Activated naive CD8-positive, alpha-beta T cell (primary cell): Measurements from ENCODE around the gene ATP5F1B.

Experiments used
- H3K27ac Mint-ChIP-seq: one replicate; pipeline ENCODE4 v1.8.0; 2021; ENCODE audit warnings: mixed read lengths
- H3K27me3 Mint-ChIP-seq: one replicate; pipeline ENCODE4 v1.8.0; 2021; ENCODE audit warnings: mixed read lengths
- H3K36me3 Mint-ChIP-seq: one replicate; pipeline ENCODE4 v1.8.0; 2021; ENCODE audit warnings: mixed read lengths
- H3K4me1 Mint-ChIP-seq: one replicate; pipeline ENCODE4 v1.8.0; 2021; ENCODE audit warnings: low read depth, mixed read lengths
- H3K4me3 Mint-ChIP-seq: one replicate; pipeline ENCODE4 v1.8.0; 2021; ENCODE audit warnings: mild to moderate bottlenecking, mixed read lengths
- H3K9me3 Mint-ChIP-seq: one replicate; pipeline ENCODE4 v1.8.0; 2021; ENCODE audit warnings: low read depth, mixed read lengths

ATP5F1B gene

DNA sequence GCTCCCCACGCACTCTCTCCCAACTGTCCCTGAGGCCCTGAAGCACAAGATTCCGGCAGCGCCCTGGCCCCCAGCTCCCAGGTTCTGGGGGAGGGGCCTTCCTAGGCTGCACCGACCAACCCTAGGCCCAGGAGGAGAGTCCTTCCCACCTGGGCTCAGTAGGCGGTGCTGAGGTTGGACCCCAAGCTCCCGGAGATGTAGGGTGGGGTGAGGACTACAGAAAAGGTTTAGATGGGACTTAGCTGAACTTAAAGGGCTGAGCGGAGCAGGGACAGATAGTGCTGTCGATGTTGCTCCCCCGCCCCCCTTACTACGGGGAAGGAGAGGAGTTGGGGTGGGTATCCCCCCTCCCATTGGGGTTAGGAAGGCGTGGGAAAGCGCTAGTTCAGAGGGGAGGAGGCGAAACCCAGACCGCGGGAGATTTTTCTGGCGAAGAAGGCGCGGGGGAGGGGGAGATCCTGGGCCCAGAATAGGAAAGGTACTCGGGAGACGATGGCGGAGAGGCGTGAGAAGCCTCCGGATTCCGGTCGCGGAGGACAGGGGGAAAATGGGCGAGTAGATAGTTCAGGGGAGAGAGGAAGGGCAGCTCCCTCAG lies 11.4 kb downstream of the ATP5F1B start:
- Mint-ChIP-seq H3K4me1 (peaks cover 76% of the 10 kb centered on the region), H3K36me3 (peaks cover 6% of the 10 kb centered on the region), H3K27ac (peak overlapping the region; percentile 83), H3K9me3 (no peaks in the 10 kb centered on the region), H3K4me3 (peak overlapping the region; percentile 95), H3K27me3 (no peaks in the 10 kb centered on the region)

DNA sequence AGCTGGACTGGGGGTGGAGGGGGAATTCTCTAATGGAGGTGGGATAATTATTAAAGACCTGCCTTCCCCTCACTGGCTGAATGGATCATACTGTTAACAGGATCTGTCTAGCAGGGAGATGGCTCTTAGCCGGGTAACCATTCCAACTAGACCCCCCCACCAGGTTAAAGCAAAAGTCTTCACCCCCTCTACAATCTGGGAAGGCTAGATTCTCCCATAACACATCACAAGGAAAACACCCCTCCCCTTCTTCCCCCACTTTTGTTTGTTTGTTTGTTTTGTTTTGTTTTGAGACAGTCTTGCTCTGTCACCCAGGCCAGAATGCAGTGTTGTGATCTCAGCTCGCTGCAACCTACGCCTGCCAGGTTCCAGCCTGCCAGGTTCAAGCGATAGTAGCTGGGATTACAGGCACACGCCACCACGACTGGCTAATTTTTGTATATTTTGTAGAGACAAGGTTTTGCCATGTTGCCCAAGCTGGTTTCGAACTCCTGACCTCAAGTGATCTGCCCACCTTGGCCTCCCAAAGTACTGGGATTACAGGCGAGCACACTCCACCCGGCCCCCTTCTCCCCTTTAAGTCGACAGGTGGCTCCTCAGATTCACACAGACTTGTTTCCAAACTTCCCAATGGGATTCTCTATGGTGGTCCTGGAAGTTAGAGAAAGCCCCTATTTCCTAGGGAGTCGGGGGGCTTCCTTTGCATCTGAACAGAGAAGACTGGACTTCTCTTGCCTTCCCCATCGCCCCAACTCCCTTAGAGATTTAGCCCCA lies 12.1 kb downstream of the ATP5F1B start:
- Mint-ChIP-seq H3K27ac (peak overlapping the region; percentile 83), H3K36me3 (peaks cover 3% of the 10 kb centered on the region), H3K4me1 (peaks cover 77% of the 10 kb centered on the region), H3K27me3 (no peaks in the 10 kb centered on the region), H3K4me3 (peak overlapping the region; percentile 95), H3K9me3 (no peaks in the 10 kb centered on the region)

DNA sequence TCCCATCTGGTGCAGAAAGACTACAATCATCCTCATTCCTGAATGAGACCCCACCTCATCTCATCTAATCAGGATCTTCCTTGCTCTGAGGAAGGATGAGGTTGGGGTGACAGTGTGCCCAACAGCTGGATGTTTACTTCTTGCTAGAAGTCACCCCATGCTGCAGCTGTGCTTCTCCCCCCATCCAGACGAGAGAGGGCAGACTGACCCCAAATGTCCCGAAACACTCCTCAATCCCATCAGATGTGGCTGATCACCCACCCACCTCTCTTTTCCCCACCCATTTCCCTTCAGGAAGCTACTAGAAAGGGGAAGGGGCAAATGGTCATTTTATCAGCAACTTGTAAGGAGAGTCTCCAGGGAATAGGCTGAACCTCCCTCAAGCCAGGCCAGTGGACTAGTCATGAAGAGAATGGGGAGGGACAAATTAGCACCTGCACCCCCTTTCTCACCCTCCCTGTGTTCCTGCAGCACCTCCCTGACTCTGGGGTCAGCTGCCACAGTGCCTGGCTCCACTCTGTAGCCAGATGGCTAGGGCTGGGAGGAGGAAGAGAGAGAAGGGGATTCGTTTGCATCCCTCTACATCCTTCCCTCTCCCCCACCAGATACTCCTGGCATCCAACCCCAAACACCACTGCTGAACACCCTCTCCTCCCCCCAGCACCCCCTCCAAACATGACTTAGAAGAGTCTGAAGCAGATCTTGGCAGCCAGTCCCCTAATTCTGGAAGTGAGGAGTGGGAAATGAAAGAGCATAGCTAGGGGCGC lies 12.9 kb downstream of the ATP5F1B start:
- H3K4me3 Mint-ChIP-seq, result peak overlapping the region; percentile 95
- peak overlapping the region; percentile 58 for H3K27ac Mint-ChIP-seq
- H3K9me3 Mint-ChIP-seq, result no peaks in the 10 kb centered on the region
- H3K36me3 Mint-ChIP-seq, result peaks cover 3% of the 10 kb centered on the region
- peaks cover 81% of the 10 kb centered on the region for H3K4me1 Mint-ChIP-seq
- no peaks in the 10 kb centered on the region for H3K27me3 Mint-ChIP-seq

DNA sequence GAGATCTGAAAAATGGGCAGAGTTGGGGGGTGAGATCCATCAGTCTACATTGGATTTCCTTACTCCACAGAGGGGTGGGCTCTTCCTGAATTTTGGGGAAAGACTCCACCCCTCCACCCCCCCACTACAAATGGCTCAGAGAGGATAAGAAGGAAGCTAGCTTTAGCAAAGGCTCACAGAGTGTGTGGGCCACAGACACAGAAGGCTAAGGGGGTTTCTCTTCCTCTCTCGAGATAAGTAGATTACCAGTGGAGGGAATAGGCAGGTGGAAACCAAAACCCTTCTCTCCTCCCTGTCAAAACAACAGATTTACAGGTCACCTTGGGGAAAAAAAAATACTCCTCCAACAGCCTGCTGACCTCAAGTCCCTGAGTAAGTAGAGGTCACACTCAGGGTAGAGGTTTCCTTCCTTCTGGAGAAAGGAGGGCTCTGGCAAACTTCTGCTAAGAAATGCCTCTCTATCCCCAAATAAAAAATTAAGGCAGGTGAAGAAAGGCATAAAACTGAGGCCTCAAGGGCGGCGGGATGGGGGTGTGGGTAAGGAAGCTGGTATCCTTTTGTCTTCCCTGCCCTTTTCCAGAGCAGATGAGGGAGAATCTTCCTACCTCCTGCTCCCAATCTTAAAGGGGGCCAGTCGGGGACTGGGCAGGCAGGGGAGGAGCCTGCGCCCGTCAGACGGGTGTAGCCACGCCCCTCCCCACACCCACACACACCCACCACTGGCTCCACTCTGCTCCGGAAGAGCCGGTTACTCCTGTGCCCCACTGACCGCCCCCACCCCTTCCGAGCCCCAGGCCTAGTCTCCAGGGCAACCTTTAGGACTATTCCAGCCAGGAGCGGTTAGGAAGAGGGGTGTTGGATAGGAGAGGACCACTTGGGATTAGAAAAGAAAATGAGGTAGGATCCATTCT lies 13.7 kb downstream of the ATP5F1B start:
- H3K27ac Mint-ChIP-seq, result peak overlapping the region; percentile 73
- H3K36me3 Mint-ChIP-seq, result no peaks in the 10 kb centered on the region
- H3K4me1 Mint-ChIP-seq, result peaks cover 78% of the 10 kb centered on the region

DNA sequence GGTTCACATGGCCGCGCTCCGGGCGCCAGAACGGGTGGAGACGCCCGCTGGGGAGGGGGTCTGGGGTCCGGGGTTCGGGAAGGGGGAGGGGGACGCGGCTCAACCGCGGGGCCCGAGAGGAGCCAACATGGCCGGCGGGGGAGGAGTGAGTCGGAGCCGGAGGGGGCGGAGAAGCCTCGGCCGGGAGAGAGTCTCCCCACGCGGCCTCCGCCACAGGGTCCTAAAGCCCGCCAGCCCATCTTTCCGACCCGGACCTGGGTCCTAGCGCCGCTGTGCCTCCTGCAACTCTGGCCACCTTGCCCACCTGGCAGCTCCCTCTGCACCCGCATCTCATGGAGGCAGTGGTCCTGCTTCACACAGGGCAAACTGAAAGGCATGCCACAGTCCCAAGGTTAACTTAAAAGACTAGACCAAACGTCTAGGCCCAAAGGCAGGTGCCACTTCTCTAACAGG lies 15.6 kb downstream of the ATP5F1B start, which contains the start of gene BAZ2A:
BAZ2A (minus strand) TSS at position 147 of the 453 bp plus-strand sequence. CDS start 12,796 bp downstream, outside the sequence.
- Mint-ChIP-seq H3K27me3 (no peaks in the 10 kb centered on the region), H3K4me3 (peak within 1 kb of the TSS; percentile 90), H3K9me3 (no peaks in the 10 kb centered on the region), H3K27ac (peak within 1 kb of the TSS; percentile 94), H3K4me1 (peaks cover 78% of the 10 kb centered on the region), H3K36me3 (peaks cover 2% of the 10 kb centered on the region)

More for the DNA sequence above, 13.7 kb downstream of the ATP5F1B start:
- H3K4me3 Mint-ChIP-seq, result peak overlapping the region; percentile 95
- no peaks in the 10 kb centered on the region for H3K27me3 Mint-ChIP-seq
- no peaks in the 10 kb centered on the region for H3K9me3 Mint-ChIP-seq

DNA sequence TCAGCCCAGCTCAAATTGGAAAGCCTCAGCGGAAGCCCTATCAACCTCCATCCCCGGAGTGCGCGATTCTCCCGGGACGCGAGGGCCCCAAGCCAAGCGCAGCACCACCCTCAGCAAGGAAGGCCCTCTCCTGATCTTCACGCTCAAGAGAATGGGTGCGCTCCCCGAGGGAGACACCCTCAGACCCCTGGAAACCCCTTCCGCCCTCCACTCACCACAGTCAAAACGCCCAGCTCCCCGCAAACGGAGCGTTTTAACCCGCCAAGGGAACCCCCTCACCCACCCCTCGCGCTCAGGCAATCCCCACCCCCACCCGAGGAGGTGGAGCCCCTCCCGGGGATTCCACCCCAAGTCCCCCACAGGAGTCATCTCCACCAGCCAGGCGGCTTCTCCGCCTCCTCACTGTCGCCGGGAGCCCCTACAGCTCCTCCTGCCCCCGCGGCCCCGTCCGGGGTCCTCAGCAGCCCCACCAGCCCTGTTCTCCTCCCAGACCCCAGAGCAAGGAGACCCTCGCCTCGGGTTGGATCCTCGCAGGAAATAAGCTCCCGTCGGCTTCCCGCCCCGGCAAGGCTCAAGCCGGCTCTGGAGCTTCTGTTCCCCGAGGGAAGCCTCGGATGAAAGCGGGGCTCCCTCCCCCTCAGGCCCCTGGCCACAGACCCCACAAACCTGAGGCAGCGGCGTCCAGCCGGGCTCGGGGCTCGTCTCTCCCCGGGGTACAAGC lies 16.2 kb downstream of the ATP5F1B start:
- peak overlapping the region; percentile 94 for H3K27ac Mint-ChIP-seq
- no peaks in the 10 kb centered on the region for H3K27me3 Mint-ChIP-seq
- H3K36me3 Mint-ChIP-seq, result peaks cover 2% of the 10 kb centered on the region
- H3K4me1 Mint-ChIP-seq, result peaks cover 77% of the 10 kb centered on the region
- H3K4me3 Mint-ChIP-seq, result peak overlapping the region; percentile 90
- no peaks in the 10 kb centered on the region for H3K9me3 Mint-ChIP-seq

DNA sequence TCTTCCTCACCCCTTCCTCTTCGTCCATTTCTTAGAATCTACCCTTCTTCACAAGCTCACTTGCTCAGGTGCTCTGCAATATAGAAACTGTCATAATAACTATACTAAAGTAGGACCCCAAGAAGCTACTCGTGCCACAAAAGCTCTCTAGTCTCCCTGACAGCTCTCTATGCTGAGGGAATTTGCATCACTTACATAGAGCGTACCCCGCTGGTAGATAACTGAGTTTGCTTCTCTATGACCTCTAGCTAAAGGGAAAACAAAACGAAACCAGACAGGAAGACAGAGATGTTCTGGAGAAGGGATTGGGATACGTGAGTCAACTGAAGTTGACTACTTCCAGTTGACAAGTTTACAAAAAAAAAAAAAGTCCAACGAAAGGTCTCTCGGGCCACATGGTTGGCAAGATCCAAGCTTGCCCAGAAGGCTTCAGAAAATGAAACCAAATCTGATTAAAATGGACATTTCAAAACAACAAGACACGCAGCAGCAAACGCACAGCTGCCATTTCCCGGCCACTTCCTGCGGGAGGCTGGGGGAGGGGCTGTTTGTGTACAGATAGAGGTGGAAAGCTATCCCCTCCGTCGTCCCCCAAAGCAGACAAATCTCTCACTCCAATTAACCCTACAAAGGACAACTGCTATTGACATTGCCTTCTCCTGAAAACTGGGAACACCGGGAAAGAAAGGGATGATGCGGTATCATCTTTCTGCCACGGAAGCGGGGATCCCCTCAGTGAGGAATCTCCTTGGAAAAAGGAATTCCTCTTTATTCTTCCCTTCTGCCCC lies 16.9 kb downstream of the ATP5F1B start:
- Mint-ChIP-seq H3K9me3 (no peaks in the 10 kb centered on the region), H3K4me3 (peak overlapping the region; percentile 90), H3K27me3 (no peaks in the 10 kb centered on the region), H3K27ac (peak overlapping the region; percentile 94), H3K36me3 (peaks cover 2% of the 10 kb centered on the region), H3K4me1 (peaks cover 78% of the 10 kb centered on the region)

DNA sequence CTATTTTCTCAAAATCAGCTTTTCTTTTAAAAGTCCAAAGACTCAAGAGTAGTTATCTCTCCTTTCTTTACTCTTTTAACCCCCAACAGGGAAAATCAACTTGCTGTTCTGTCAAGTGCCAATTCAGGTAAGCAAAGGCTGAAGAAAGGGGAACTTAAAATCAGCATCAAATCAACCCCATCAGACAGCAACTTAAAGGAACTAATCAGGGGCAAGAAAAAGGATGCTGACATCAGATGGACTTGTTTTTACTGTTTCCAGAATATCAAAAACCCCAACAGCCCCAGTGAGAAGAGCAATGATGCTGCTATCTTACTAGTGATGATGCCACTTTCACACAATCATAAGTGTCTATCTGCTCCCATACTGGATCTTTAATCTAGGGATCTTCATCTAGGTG lies 19.1 kb downstream of the ATP5F1B start:
- Mint-ChIP-seq H3K4me1 (peaks cover 71% of the 10 kb centered on the region), H3K36me3 (peaks cover 2% of the 10 kb centered on the region), H3K27me3 (no peaks in the 10 kb centered on the region), H3K9me3 (no peaks in the 10 kb centered on the region), H3K27ac (peak overlapping the region; percentile 47), H3K4me3 (no peak overlapping the region)

DNA sequence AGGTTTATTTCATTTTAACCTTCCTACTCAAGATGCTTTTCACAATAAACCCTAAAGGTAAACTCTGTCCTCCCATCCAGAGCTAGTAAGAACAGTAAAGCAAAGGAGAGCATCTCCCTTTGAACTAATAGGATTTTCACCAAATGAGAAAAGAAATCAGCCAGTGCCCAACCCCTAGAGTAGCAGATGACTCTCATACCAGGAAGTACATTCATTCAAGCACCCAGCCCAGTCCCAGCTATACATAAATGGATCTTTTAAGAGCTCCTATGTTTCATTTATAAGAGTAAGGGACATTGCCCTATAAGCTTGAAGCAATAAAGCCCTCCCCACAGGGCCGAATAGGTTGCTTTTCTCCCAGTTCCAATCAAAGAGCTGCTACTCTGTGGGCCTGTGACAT lies 23.2 kb downstream of the ATP5F1B start:
- H3K27ac Mint-ChIP-seq, result peak overlapping the region; percentile 64
- no peaks in the 10 kb centered on the region for H3K9me3 Mint-ChIP-seq
- H3K36me3 Mint-ChIP-seq, result peaks cover 2% of the 10 kb centered on the region
- peaks cover 68% of the 10 kb centered on the region for H3K4me1 Mint-ChIP-seq
- H3K4me3 Mint-ChIP-seq, result peak overlapping the region; percentile 43
- no peaks in the 10 kb centered on the region for H3K27me3 Mint-ChIP-seq

DNA sequence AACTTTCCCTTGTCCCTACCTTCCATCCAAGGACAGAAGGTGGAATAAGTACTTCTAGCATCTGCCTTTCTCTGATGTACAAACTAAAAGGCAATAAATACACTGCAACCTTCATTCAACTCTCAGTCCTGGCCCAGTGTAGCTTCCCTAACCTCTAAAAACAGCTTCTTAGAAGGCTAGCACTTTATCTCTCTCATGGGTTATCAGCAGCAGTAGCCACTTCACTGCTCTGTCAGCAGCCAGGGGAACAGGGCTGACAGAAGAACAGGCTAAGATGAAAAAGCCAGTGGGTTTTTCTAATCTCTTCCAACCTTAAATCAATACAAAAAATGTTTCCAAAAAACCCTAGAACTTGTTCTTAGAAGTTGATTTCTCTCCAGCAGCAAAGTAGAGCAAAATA lies 28.9 kb downstream of the ATP5F1B start:
- no peaks in the 10 kb centered on the region for H3K27me3 Mint-ChIP-seq
- H3K4me3 Mint-ChIP-seq, result no peak overlapping the region
- no peaks in the 10 kb centered on the region for H3K9me3 Mint-ChIP-seq
- peak overlapping the region; percentile 58 for H3K27ac Mint-ChIP-seq
- H3K36me3 Mint-ChIP-seq, result peaks cover 6% of the 10 kb centered on the region
- peaks cover 31% of the 10 kb centered on the region for H3K4me1 Mint-ChIP-seq

DNA sequence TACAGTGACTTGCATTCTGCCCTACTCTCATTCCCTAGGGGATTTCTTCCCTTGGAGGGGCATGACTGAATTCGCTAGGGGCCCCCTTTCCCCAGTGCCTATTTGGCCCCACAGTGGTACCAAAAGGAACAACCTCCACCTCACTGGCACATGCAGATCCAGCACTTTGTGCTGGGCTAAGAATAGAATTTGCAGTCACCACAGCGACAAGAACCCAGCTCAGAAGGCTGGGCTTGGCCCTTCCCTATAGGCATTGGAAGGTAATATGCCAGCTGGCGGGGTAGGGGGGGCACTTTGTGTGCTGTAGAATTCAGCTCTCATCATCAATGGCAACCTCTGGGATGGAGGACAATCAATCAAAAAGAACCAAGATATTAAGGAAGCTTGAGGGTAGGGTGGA lies 29.5 kb downstream of the ATP5F1B start:
- H3K27ac Mint-ChIP-seq, result peak overlapping the region; percentile 5

DNA sequence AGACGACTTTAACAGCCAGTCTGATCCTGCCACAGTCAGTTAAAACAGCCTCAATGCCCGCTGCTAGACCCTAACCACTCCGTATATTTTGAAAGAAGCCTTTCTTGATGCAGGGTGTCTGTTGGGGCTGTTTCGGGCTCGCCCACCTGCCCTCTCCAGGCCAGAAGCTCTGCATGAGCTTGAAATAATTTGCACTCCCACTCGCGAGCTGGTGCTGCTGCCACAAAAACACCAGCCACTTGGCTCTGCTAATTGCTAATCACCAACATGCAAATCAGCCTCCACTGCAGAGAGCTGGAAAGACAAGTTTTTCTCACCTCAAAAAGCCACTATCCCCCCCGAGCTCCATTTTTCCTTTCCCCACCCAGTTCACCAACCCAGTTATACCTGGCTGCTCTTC lies 31.2 kb downstream of the ATP5F1B start:
- Mint-ChIP-seq H3K27me3 (no peaks in the 10 kb centered on the region), H3K9me3 (no peaks in the 10 kb centered on the region), H3K4me3 (no peak overlapping the region), H3K27ac (no peak overlapping the region), H3K36me3 (peaks cover 9% of the 10 kb centered on the region), H3K4me1 (peaks cover 17% of the 10 kb centered on the region)

More for the DNA sequence above, 29.5 kb downstream of the ATP5F1B start:
- no peak overlapping the region for H3K4me3 Mint-ChIP-seq
- H3K9me3 Mint-ChIP-seq, result no peaks in the 10 kb centered on the region
- H3K4me1 Mint-ChIP-seq, result peaks cover 28% of the 10 kb centered on the region
- H3K27me3 Mint-ChIP-seq, result no peaks in the 10 kb centered on the region
- H3K36me3 Mint-ChIP-seq, result peaks cover 6% of the 10 kb centered on the region

DNA sequence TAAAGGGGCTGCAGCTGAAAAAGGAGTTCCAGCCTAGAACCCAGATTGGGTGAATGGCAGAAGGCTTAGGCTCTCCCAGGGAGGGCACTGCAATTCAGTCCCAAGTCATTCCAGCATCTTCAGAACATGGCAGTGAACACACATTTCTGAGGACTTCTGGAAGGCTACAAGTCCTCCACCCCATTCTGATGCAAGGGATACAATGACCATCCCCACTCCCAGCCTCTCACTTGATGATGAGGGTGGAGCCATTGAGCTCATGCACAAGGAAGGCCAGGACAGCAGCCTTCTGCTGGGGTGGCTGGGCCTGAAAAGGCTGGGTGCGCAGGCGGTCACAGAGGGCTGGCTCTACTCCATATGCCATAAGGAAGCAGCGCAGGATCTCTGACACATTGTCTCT lies 41.4 kb downstream of the ATP5F1B start:
- no peak overlapping the region for H3K27ac Mint-ChIP-seq
- H3K36me3 Mint-ChIP-seq, result no peaks in the 10 kb centered on the region
- no peaks in the 10 kb centered on the region for H3K27me3 Mint-ChIP-seq
- no peak overlapping the region for H3K4me3 Mint-ChIP-seq
- H3K4me1 Mint-ChIP-seq, result no peaks in the 10 kb centered on the region
- H3K9me3 Mint-ChIP-seq, result no peaks in the 10 kb centered on the region
